ENCODE data around the gene TCFL5. TPM values are rescaled to one million over a fixed set of nuclear protein-coding genes. Genes with fewer than 3 reads are reported as not detected.

Gene TCFL5
- total and polyA plus RNA-seq, 3 donors from 2014 or later: 66.4 to 184 (median 85.3) TPM

DNA sequence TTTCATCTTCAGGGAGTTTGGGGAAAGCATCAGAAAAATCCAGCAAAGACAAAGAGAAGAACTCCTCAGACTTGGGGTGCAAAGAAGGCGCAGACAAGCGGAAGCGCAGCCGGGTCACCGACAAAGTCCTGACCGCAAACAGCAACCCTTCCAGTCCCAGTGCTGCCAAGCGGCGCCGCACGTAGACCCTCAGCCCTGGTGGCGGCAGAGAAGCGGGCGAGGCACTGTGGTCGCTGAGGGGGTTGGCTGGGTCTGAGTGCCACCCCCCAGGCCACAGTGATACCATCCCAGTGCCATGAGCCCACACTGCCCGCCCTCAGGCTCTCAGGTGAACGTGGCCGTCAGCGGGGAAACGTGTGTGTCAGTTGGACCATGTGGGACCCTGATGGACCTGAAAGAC is 62.2 kb downstream of the TCFL5 start:
- TF ChIP-seq POLR2A (IDR thresholded peaks at IDR 0.05): no peak
- TF ChIP-seq, protein P1, sequence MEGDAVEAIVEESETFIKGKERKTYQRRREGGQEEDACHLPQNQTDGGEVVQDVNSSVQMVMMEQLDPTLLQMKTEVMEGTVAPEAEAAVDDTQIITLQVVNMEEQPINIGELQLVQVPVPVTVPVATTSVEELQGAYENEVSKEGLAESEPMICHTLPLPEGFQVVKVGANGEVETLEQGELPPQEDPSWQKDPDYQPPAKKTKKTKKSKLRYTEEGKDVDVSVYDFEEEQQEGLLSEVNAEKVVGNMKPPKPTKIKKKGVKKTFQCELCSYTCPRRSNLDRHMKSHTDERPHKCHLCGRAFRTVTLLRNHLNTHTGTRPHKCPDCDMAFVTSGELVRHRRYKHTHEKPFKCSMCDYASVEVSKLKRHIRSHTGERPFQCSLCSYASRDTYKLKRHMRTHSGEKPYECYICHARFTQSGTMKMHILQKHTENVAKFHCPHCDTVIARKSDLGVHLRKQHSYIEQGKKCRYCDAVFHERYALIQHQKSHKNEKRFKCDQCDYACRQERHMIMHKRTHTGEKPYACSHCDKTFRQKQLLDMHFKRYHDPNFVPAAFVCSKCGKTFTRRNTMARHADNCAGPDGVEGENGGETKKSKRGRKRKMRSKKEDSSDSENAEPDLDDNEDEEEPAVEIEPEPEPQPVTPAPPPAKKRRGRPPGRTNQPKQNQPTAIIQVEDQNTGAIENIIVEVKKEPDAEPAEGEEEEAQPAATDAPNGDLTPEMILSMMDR (IDR thresholded peaks at IDR 0.05): no peak
- Histone ChIP-seq H3K4me3 (no peak overlapping the region), H3K27me3 (no peaks in the 10 kb centered on the region), H3K27ac (no peak overlapping the region), H3K36me3 (ENCODE audit: low read depth, missing control alignments) (no peaks in the 10 kb centered on the region), H3K4me1 (peaks cover 8% of the 10 kb centered on the region), H3K9me3 (no peaks in the 10 kb centered on the region)
- DNase-seq: no peak
- intact Hi-C loops (cut with DNase I; ENCODE audit: low total_unique reads): no loop called here
- WGBS, 2 donors: 97% methylated on average over 18 to 19 of the region's 19 CpGs

DNA sequence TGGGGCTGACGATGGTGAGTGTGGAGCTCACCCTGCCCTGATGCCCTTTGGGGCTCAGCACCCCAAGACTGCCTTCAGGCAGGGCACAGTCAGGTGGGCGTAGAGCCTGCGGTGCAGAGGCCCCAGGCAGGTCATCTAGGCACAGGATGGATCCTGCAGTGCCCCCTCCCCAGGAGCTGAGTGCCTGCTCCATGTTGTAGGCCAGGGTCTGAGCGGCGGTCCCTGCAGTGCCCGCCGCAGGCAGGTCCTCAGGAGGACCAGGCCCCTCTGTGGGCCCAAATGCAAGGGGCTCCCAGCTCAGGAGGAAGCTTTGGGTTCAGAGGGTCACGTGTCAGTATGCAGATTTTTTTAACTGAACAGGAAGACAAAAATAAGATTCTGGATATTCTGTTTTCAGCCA is 62.6 kb downstream of the TCFL5 start:
- intact Hi-C loops (cut with DNase I; ENCODE audit: low total_unique reads): no loop called here

GRCh38 chr20:62797671-62798532 is 63.7 kb downstream of the TCFL5 start:
- WGBS, 2 donors: 81 to 89% methylated on average over 14 to 26 of the region's 26 CpGs
- no peaks in the 10 kb centered on the region for H3K36me3 ChIP-seq (ENCODE audit: low read depth, missing control alignments)
- H3K4me1 ChIP-seq: peaks cover 16% of the 10 kb centered on the region
- DNase-seq: no peak
- no peaks in the 10 kb centered on the region for H3K27me3 ChIP-seq
- no peak overlapping the region for H3K4me3 ChIP-seq
- H3K9me3 ChIP-seq: no peaks in the 10 kb centered on the region
- peak overlapping the region in 1 of 2 donors; percentile 73 for H3K27ac ChIP-seq
- intact Hi-C loops (cut with DNase I; ENCODE audit: low total_unique reads): no loop called here
- TF ChIP-seq POLR2A (IDR thresholded peaks at IDR 0.05): no peak
- TF ChIP-seq, protein P1 (IDR thresholded peaks at IDR 0.05): no peak

More for the DNA sequence above, 62.6 kb downstream of the TCFL5 start:
- Histone ChIP-seq H3K27ac (no peak overlapping the region), H3K27me3 (no peaks in the 10 kb centered on the region), H3K4me1 (peaks cover 8% of the 10 kb centered on the region), H3K36me3 (ENCODE audit: low read depth, missing control alignments) (no peaks in the 10 kb centered on the region), H3K4me3 (no peak overlapping the region), H3K9me3 (no peaks in the 10 kb centered on the region)
- TF ChIP-seq, protein P1 (IDR thresholded peaks at IDR 0.05): no peak
- no peak for TF ChIP-seq POLR2A (IDR thresholded peaks at IDR 0.05)
- no peak for DNase-seq
- WGBS, 2 donors: 93 to 95% methylated on average over 8 of the region's 8 CpGs

DNA sequence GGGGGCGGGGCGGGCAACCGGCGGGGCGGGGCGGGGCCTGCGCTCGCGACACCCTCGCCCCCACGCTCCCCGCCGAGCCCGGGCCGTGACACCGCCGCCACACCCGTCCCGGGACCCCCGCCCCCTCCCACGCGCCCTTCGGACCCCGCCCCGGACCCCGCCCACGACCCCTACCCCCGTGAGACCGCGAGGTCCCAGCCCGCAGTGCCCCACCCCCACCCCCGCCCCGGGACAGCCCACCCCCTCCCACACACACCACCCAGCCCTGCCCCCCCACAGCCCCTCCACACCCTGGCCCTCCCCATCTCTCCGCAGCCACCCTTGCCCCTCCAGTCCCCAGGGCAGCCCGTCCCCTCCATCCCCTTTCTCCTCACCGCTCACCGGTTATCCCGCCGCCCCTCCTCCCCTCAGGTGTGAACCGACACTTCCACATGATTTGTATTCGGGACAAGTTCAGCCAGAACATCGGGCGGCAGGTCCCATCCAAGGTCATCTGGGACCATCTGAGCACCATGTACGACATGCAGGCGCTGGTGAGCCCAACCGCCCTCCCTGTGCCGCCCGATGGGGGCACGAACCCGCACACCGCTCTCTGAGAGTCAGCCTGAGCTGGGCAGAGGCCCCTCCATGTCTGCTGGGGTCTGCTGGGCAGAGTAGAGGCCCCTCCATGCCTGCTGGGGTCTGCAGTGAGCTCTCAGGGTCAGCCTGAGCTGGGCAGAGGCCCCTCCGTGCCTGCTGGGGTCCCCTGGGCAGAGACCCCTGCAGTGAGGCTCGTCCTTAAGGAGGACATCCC is 64.7 kb downstream of the TCFL5 start:
- intact Hi-C loops (cut with DNase I; ENCODE audit: low total_unique reads): no loop called here
- peak overlapping the region; percentile 73 to 88 for H3K27ac ChIP-seq
- peak overlapping the region; percentile 69 to 84 for H3K4me3 ChIP-seq
- no peaks in the 10 kb centered on the region for H3K27me3 ChIP-seq
- no peak for TF ChIP-seq POLR2A (IDR thresholded peaks at IDR 0.05)
- TF ChIP-seq, protein P1 (IDR thresholded peaks at IDR 0.05): no peak
- no peaks in the 10 kb centered on the region for H3K36me3 ChIP-seq (ENCODE audit: low read depth, missing control alignments)
- no peak for DNase-seq
- no peaks in the 10 kb centered on the region for H3K9me3 ChIP-seq
- 21 to 26% methylated on average over 15 to 20 of the region's 53 CpGs for WGBS, 2 donors
- H3K4me1 ChIP-seq: peaks cover 16% of the 10 kb centered on the region
